ENCODE data around the gene KCNJ14. TPM values are rescaled to one million over a fixed set of nuclear protein-coding genes. Genes with fewer than 3 reads are reported as not detected.

KCNJ14 gene
- total and polyA plus RNA-seq, 2 experiments from 2014 or later: 0.81 to 0.94 TPM

DNA sequence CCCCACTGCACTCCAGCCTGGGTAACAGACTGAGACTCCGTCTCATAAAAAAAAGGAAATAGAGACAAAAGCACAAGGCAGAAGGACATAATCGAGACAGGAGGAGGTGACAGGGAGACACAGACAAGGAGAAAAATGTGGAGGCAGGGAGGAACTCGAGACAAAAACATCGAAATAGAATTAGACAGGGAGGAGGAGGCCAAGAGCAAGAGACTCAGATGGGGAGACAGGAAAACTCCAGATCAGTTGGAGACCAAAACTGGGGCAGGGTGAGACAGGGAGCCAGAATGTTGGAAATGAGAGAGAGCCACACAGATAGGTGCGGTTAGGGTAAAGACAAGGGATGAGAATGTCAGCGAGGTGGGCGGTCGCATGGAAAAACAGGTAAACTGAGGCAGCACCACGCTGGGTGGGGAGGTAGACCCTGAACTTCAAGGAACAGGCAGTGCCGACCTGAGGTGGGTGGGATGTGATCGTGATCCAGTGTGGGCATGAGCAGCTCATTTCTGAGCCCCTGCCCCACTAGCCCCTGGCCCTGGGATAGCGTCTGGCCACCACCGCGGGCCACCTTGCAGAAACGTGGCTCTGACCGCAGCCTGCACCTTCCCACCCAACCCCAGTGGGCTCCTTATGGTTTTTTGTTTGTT is 29.0 kb downstream of the KCNJ14 start:
- no peak overlapping the region for H3K4me3 ChIP-seq
- no peak for TF ChIP-seq STAT1 (IDR thresholded peaks at IDR 0.05; ENCODE audit: unreplicated experiment)
- TF ChIP-seq REST (IDR thresholded peaks at IDR 0.05; ENCODE audit: unreplicated experiment): no peak
- TF ChIP-seq POLR2AphosphoS5 (IDR thresholded peaks at IDR 0.05; ENCODE audit: low read depth): no peak
- no peak for TF ChIP-seq ZNF331 (CRISPR knock-in tag; IDR thresholded peaks at IDR 0.05; ENCODE audit: low read depth)
- no peak for TF ChIP-seq JUNB (IDR thresholded peaks at IDR 0.05; ENCODE audit: unreplicated experiment)
- TF ChIP-seq EZH2phosphoT487 (IDR thresholded peaks at IDR 0.05; ENCODE audit: unreplicated experiment): no peak
- TF ChIP-seq ZNF114 (CRISPR knock-in tag; IDR thresholded peaks at IDR 0.05): no peak
- TF ChIP-seq NANOG (IDR thresholded peaks at IDR 0.05; ENCODE audit: borderline replicate concordance): no peak
- TF ChIP-seq EZH2 (IDR thresholded peaks at IDR 0.05; ENCODE audit: low read depth, unreplicated experiment): no peak
- no peak for TF ChIP-seq CREB1 (CRISPR knock-in tag; IDR thresholded peaks at IDR 0.05; ENCODE audit: low read depth)
- TF ChIP-seq, protein P1, sequence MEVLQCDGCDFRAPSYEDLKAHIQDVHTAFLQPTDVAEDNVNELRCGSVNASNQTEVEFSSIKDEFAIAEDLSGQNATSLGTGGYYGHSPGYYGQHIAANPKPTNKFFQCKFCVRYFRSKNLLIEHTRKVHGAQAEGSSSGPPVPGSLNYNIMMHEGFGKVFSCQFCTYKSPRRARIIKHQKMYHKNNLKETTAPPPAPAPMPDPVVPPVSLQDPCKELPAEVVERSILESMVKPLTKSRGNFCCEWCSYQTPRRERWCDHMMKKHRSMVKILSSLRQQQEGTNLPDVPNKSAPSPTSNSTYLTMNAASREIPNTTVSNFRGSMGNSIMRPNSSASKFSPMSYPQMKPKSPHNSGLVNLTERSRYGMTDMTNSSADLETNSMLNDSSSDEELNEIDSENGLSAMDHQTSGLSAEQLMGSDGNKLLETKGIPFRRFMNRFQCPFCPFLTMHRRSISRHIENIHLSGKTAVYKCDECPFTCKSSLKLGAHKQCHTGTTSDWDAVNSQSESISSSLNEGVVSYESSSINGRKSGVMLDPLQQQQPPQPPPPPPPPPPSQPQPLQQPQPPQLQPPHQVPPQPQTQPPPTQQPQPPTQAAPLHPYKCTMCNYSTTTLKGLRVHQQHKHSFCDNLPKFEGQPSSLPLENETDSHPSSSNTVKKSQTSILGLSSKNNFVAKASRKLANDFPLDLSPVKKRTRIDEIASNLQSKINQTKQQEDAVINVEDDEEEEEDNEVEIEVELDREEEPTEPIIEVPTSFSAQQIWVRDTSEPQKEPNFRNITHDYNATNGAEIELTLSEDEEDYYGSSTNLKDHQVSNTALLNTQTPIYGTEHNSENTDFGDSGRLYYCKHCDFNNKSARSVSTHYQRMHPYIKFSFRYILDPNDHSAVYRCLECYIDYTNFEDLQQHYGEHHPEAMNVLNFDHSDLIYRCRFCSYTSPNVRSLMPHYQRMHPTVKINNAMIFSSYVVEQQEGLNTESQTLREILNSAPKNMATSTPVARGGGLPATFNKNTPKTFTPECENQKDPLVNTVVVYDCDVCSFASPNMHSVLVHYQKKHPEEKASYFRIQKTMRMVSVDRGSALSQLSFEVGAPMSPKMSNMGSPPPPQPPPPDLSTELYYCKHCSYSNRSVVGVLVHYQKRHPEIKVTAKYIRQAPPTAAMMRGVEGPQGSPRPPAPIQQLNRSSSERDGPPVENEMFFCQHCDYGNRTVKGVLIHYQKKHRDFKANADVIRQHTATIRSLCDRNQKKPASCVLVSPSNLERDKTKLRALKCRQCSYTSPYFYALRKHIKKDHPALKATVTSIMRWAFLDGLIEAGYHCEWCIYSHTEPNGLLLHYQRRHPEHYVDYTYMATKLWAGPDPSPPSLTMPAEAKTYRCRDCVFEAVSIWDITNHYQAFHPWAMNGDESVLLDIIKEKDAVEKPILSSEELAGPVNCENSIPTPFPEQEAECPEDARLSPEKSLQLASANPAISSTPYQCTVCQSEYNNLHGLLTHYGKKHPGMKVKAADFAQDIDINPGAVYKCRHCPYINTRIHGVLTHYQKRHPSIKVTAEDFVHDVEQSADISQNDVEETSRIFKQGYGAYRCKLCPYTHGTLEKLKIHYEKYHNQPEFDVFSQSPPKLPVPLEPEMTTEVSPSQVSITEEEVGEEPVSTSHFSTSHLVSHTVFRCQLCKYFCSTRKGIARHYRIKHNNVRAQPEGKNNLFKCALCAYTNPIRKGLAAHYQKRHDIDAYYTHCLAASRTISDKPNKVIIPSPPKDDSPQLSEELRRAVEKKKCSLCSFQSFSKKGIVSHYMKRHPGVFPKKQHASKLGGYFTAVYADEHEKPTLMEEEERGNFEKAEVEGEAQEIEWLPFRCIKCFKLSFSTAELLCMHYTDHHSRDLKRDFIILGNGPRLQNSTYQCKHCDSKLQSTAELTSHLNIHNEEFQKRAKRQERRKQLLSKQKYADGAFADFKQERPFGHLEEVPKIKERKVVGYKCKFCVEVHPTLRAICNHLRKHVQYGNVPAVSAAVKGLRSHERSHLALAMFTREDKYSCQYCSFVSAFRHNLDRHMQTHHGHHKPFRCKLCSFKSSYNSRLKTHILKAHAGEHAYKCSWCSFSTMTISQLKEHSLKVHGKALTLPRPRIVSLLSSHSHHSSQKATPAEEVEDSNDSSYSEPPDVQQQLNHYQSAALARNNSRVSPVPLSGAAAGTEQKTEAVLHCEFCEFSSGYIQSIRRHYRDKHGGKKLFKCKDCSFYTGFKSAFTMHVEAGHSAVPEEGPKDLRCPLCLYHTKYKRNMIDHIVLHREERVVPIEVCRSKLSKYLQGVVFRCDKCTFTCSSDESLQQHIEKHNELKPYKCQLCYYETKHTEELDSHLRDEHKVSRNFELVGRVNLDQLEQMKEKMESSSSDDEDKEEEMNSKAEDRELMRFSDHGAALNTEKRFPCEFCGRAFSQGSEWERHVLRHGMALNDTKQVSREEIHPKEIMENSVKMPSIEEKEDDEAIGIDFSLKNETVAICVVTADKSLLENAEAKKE (CRISPR knock-in tag; IDR thresholded peaks at IDR 0.05): no peak
- TF ChIP-seq CTCF (conservative IDR thresholded peaks at IDR 0.05; ENCODE audit: low read depth in 2 of 2): no peak
- no peak for TF ChIP-seq ETS1 (IDR thresholded peaks at IDR 0.05)
- no peaks in the 10 kb centered on the region for H3K27me3 ChIP-seq (ENCODE audit: insufficient read depth)
- Mint-ChIP-seq H3K27ac (no peak overlapping the region), H3K27me3 (ENCODE audit: insufficient read depth, low read depth, poor library complexity) (peaks cover 48% of the 10 kb centered on the region), H3K9me3 (peaks cover 2% of the 10 kb centered on the region), H3K36me3 (ENCODE audit: low read depth) (peaks cover 11% of the 10 kb centered on the region), H3K4me3 (no peak overlapping the region; the same call in 2 of the 3 replicates), H3K4me1 (peaks cover 20% of the 10 kb centered on the region)
- H3K79me2 ChIP-seq (replicated peaks; ENCODE audit: insufficient read depth): no peaks in the 10 kb centered on the region
- H4K20me1 ChIP-seq (replicated peaks; ENCODE audit: insufficient read depth): peaks cover 6% of the 10 kb centered on the region; the same call in 1 of the 2 replicates
- no peak overlapping the region for H2AFZ ChIP-seq
- H3K36me3 ChIP-seq (ENCODE audit: insufficient read depth): no peaks in the 10 kb centered on the region
- peaks cover 12% of the 10 kb centered on the region; the same call in 1 of the 2 replicates for H3K4me1 ChIP-seq (ENCODE audit: insufficient read depth)
- no peaks in the 10 kb centered on the region for H3K9me2 ChIP-seq (ENCODE audit: insufficient read depth)
- H3F3A ChIP-seq (replicated peaks; ENCODE audit: low read depth): peaks cover 31% of the 10 kb centered on the region
- no peak for DNase-seq (ENCODE audit: low spot score)
- H3K4me2 ChIP-seq: no peak overlapping the region
- no peak overlapping the region for H3K27ac ChIP-seq (ENCODE audit: low read depth)
- ATAC-seq: no peak

All from GM23338 (cell line).